Neural progenitor cell (in vitro differentiated cells): ENCODE measurements around the gene SRPX2.

ENCODE experiments used
- CTCF ChIP-seq: fragments of 200-600 bp; sonication (generic); IDR thresholded peaks from 2 replicates; pipeline ENCODE4 v1.5.1; 2017; ENCODE audit warnings: antibody characterized with exemption, mild to moderate bottlenecking
- EZH2 ChIP-seq: fragments of 200-600 bp; sonication (generic); IDR thresholded peaks from 2 replicates; pipeline ENCODE4 v1.6.1; 2017; ENCODE audit warnings: antibody characterized with exemption, mild to moderate bottlenecking, moderate library complexity

- no peak for TF ChIP-seq CTCF
- TF ChIP-seq EZH2, result no peak
Measured at GRCh38 chrX:100672966-100673365, 29.0 kb downstream of the SRPX2 start.
